Measurements from ENCODE around the gene KCNQ2.

The KCNQ2 gene

DNA sequence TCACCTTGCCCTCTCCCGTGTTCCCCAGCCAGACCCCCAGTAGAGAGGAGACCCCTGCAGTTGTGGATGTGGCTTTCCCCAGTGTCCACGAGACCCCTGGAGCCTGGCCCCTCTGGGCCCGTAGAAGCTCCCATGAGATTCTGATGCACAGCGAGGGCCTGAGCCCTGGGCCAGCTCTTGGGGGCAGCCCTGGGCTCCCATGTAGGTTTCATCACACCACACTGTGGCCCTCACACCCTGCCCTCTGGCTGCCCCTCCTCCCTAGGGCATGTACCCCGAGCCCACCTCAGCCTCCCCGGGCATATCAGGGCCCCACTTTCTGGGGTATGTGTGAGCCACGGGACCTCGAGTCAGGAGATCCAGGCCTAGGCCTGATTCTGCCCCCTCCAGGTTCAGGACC, 104.3 kb downstream of the KCNQ2 start:
- DNase-seq, result no peak

DNA sequence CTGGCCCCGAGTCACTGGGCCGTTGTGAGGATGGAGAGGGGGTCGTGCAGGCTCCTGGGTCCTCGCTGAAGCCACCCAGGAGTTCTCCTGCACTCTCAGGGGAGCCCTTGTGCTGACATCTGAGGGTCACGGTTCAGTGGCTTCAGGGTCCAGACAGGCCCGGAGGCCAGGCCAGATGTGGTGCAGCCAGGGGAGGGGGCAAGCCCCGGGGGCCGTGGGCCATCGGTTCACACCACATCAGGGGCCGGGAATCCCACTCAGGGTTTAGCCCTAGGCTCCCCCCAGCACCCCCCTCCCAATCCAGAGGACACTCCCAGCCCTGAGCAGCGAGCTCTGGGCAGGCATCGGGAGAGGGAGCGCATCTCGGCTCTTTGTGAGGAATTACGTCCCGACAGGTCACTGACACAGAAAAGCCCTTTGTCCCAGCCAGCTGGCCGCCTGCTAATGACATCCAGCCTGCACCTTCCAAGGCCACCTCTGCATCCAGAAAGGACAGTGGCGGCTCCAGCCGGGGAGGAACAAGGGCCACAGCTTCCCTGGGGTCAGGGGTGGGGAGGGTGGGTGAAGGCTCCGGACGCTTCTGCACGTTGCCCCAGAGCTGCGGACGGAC, 104.9 kb downstream of the KCNQ2 start:
- DNase-seq, result no peak

DNA sequence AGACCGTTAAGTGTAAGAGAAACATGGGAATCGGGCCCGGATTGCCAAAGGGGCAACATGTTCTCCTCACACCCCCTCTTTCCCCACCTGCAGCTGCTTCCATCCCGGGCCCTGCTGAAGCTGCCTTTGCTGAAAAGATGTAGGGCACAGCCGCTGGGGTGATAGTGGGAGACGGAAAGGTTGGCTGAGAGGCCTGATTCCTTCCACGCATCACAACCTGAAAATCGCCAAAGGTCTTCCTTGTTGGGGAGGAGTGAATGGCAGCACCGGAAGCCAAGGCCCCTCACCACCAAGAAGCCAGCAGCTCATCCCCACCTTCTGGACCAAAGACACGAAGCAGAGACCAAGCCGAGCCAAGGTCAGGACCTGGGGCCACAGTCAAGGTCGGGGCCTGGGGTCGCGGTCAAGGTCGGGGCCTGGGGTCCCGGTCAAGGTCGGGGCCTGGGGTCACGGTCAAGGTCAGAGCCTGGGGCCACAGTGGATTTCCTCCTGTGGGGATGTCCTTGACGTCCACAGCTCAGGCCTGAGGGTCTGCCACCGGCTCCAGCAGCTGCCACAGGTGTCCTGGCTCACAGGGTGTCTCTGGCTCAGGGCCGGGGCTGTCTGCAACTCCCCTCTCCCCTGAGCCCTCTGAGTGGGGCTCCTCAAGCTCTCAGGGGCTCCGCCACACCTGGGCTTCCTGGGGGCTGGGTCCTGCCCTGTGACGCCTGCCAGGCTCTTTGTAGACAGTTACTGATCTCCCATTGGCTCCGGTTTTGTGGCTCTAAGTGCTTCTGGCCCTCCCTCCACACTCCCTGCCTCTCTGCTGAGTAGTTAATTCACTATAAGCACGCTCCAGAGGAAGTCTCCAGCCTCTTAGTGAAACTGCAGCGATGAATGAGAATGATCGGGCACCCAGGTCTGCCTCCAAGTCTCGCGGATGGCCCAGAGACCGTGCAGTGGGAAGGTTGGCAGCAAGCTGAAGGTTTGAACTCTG, 105.8 kb downstream of the KCNQ2 start:
- DNase-seq, result no peak

- DNase-seq, result no peak
Measured at GRCh38 chr20:63365601-63366389, 106.7 kb downstream of the KCNQ2 start.

GRCh38 chr20:63364801-63365585, 107.5 kb downstream of the KCNQ2 start:
- DNase-seq, result no peak

DNA sequence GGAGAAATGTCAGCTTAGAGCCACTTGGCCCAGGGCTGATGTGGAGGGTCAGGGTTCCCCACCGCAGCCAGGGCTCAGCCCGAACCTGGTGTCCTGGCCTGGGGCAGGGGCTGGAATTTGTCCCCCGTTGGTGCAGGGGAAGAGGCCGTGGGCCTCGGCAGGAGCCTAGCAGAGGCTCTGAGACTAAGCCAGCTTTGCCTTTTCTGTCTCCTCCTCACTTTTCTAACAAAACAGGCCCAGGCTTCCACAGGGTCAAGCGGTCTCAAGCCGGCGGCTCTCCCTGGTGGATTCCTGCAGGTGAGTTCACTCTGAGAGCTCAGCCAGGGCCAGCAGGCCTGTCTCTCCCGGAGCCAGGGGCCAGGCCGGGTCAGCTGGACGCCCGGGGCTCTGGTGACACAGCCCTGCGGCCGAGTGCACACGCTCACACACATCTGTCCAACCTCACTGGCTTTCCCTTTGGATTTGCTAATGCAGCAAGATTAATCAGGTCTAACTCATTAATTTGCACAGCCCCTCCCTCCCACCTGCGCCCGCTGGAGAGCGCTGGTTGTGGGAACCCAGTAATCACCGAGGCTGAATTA, 108.4 kb downstream of the KCNQ2 start:
- no peak for DNase-seq

- DNase-seq, result no peak
Measured at GRCh38 chr20:63363013-63363957, 109.2 kb downstream of the KCNQ2 start.

DNA sequence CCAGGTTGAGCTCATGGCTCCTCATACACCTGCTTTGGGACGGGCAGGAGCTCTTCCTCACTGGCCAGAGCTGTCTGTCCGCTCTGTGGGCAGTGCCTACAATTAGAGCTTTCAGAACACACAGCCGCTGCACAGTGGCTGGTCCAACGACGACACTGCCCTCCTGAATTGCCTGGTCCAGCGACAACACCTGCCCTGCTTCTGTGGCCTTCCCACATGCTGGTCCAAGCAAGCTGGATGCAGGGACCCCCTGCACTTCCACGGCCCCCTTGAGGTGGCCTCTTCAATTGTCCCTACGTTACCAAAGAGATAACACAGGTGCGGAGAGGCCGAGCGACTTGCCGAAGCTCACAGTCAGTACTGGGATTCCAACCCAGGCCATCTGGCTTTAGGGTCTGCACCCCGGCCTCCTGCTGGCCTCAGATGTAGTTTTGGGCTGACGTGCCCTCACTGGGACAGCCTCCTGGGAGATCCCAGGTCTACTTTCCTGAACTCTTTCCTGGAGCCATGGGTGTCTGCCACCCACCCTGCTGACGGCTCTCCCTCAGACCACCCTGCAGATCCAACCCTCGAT, 109.9 kb downstream of the KCNQ2 start:
- DNase-seq, result no peak

DNA sequence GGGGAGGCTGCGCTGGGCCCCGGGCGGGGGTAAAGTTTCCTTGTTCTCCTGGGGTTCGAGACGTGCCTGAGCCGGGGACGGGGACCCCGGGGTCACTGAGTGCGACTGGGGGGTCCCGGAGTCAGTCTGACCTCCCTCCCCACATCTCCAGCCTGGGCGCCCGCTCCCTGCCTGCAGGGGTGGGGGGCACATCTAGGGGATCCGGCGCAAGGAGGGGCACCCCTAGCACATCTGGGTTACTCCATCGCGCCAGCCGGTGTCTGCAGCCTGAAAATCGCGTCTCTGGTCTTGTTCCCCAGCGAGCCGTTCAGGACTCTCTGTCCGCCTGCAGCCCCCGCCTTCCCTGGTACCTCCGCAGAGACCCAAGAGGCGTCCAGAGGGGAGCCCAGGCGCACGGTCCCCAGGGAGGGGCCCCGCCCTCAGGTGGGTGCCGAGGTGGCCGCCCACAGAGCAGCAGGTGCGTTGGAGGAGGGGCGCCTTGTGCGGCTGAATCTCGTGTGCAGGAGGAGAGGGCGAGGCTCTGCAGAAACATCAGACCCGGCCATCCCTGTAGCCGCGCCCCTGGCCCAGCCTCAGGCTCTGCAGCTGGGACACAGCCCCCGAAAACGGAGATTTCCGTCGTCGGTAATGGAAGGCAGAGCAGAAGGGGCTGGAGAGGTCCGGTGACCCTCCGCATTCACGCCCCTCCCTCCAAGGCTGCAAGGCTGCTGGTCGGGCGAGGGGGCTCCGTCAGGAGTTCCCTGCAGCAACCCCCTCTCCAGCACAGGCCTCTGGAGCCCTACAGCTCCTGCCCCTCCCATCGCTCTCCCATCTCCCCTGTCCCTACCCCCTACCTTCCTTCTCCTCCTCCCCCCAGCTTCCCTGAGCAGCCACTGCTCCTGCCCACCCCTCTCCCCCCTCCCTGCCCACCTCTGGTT, 110.7 kb downstream of the KCNQ2 start:
- DNase-seq, result no peak

DNA sequence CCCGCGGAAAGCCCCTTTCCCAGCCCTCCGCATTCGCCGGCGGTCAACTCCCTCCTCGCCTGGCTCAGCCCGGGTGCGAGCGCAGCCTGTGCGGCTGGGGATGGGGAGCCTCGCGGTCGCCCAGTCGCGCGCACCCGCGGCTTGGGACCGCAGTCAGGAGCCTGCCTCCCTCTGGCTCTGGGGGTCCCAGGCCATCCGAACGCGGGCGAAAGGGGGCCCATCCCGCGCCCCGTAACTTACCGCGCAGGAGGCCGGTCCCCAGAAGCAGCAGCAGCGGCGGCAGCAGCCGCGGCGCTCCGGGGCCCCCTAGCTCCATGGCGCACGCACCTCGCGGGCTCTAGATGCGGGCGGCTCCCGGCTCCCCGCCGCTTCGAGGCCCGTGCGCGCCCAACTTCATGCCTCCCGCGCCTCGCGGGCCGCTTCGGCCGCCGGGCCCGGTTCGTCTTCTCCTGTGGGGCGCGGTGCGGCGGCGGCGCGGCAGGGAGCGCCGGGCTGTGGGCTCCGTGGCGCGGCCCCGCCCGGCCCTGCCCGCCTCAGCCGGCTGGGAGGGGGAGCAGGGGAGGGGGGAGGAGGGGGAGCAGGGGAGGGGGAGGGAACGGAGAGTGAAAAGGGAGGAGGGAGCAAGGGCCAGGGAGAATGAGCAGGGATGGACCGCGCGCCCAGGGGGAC, 111.5 kb downstream of the KCNQ2 start, which contains the start of gene CHRNA4:
TSS of gene CHRNA4 (minus strand) at position 500 of the 669 bp plus-strand sequence. CDS start at position 316, 184 bp downstream.
- no peak for DNase-seq

DNA sequence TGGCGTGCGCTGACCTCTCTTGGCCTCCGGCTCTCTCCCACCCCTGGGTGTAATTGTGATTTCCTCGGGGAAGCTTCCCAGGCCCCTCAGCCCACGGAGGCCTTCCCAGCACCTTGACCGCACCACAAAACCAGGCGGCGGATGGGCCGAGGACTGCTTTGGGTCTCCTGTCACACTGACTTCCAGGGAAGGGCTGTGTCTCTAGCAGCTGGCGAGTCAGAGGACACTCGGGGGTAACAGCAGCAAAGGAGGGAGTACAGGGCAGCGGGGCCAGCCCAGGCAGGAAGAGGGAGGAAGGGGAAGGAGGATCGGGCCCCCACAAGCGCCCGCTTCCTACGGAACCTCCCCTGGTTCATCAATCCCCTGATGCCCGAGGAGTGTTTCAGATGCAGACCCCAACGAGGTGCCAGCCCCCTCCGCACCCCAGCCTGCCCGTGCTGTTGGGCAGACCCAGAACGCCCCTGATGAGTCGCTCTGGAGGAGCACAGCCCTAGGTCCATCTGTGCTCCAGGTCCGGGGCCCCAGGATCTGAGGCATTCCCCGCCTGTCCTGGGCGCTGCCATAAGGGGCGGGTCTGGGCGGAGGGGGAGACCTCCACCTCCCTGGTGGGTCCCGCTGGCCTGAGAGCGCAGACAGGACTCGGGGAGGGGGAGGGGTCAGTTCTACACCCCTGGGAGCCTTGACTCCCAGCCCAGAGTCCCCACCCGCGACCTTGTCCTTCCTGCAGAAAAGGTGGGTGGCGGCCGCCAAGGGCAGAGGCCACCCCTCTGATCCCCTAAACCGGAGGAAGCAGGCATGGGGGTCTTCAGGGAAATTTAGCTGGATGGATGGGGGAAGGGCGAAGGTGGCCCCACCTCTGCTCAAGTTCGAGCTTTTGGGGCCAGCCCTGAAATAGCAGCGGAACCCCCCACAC, 112.3 kb downstream of the KCNQ2 start:
- no peak for DNase-seq

GRCh38 chr20:63359164-63359934, 113.1 kb downstream of the KCNQ2 start:
- no peak for DNase-seq

DNA sequence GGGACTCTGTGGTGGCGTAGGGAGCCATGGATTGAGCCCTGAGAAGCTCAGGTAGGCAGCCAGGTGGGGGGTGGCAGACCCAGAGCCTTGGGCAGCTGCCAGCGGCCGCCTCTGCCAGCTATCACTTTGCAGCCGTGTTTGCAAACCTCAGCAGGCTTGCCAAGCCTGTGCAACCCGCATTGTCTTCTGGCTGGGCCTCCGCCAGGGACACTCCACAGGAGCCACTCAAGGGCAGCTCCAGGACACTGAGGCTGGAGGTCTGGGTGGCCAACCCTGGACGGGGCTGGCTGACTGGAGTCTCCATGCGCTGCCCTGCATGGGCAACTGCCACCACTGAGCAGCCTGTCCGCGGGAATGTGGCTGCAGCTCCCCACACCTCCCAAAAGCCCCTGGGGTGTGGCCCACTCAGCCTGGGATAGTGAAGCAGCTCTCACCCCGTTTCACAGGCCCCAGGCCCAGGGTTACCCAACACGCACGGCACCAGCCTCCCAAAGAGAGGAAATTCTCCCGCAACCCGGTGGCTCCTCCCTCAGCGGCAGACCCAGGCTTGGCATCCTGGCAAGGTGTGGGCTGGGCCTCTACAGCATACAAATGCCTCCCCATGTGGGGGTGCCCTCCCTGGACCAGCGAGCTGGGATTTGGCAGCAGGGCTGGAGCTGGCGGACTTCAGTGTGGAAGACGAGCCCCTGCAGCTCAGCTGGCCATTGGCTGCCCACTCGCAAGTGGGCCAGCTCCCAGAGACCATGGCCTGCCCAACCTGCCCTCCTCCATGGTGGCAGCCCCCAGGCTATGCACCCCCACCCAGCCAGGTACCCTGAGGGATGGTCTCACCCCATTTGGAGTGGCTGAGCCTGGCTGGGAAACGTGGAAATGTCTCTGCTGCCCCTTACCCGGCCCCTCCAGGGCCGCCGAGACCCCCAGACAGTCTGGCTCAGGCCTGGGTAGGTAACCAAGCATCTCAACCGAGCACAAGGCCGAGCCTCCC, 114.2 kb downstream of the KCNQ2 start:
- DNase-seq, result no peak

DNA sequence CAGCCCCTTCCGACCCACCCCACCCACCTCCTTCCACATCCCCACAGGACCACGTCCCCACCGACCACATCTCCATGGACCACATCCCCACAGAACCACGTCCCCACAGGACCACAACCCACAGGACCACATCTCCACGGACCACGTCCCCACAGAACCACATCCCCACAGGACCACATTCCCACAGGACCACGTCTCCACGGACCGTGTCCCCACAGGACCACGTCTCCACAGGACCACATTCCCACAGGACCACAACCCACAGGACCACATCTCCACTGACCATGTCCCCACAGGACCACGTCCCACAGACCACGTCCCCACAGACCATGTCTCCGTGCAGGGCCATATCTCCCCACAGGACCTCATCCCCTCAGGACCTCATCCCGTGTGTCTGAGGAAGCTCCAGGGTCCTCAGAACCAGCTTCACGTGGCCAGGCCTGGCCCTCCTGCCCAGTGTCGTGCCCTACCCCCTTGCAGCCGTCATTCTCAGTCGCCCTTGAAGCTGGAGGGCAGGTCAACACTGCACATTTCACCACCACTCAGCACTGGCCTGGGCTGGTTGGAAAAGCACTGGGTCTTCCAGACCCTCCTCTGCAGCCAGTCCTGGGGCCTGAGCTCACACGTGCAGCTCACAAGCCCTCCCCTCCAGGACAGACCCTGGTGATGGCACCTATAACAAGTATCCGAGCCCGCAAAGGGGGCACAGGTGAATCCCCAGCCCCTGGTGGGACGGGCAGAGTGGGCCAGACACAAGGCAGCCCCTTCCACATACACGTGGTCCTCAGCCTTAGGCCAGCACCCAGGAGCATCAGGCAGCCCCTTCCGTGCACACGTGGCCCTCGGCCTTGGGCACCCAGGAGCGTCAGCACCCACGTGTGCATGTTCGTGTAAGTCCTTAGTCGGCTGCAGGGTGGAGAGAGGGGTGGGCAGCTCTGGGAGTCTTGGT, 115.2 kb downstream of the KCNQ2 start:
- no peak for DNase-seq

Measured in fibroblast of skin of scalp (primary cell).